A673 (cell line): ENCODE data around the gene SLC39A13. TPM values are rescaled to one million over a fixed set of nuclear protein-coding genes. Genes with fewer than 3 reads are reported as not detected.
A peak's percentile ranks its signal among the peaks of the same experiment; 100 is the strongest.

Source experiments
- BruUV-seq: library from RNA; stranded (reverse); fragments of 400-500 nt; replicated peaks from 2 replicates; lab custom pipeline; 2021; lab: Mats Ljungman, UMichigan
- CTCF ChIA-PET: fragments of 300-600 bp; sonication (Branson Sonifier 250); formaldehyde crosslinking; loops from one replicate; lab custom pipeline; 2022; ENCODE audit warnings: antibody characterized with exemption; lab: Charles Lee
- POLR2A ChIA-PET: fragments of 300-600 bp; sonication (Branson Sonifier 250); formaldehyde crosslinking; loops from one replicate; lab custom pipeline; 2022; ENCODE audit warnings: antibody characterized with exemption; ENCODE audit not compliant: low non-redundant PET; lab: Charles Lee
- DNase-seq: peaks from one replicate; pipeline ENCODE4 v3.0.0-alpha.2; 2015; ENCODE audit warnings: low spot score
- H3K27ac ChIP-seq: fragments of 200-600 bp; sonication (generic); 2 replicates; pipeline ENCODE4 v1.5.1; 2016; ENCODE audit warnings: mixed run types, low read depth, mild to moderate bottlenecking, mixed read lengths, antibody characterized with exemption, low read length; ENCODE audit not compliant: poor library complexity, severe bottlenecking
- H3K27me3 ChIP-seq: fragments of 200-600 bp; sonication (generic); replicated peaks from 2 replicates; pipeline ENCODE4 v1.6.1; 2017; ENCODE audit warnings: mixed run types, low read depth, mild to moderate bottlenecking, mixed read lengths, antibody characterized with exemption, low read length; ENCODE audit not compliant: insufficient read depth, poor library complexity
- H3K36me3 ChIP-seq: fragments of 200-600 bp; sonication (generic); 2 replicates; pipeline ENCODE4 v1.6.1; 2016; ENCODE audit warnings: mixed run types, mild to moderate bottlenecking, mixed read lengths, antibody characterized with exemption, low read length; ENCODE audit not compliant: insufficient read depth, poor library complexity, severe bottlenecking
- H3K4me1 ChIP-seq: fragments of 200-600 bp; sonication (generic); 2 replicates; pipeline ENCODE4 v1.6.1; 2017; ENCODE audit warnings: mixed run types, mild to moderate bottlenecking, mixed read lengths, antibody characterized with exemption, low read length; ENCODE audit not compliant: insufficient read depth, poor library complexity, severe bottlenecking
- H3K4me3 ChIP-seq: fragments of 200-600 bp; sonication (generic); 2 replicates; pipeline ENCODE4 v1.5.1; 2016; ENCODE audit warnings: low read depth, mixed run types, mild to moderate bottlenecking, mixed read lengths, low read length; ENCODE audit not compliant: poor library complexity, severe bottlenecking
- H3K9me3 ChIP-seq: fragments of 200-600 bp; sonication (generic); 2 replicates; pipeline ENCODE4 v1.6.1; 2016; ENCODE audit warnings: mixed run types, low read depth, mild to moderate bottlenecking, mixed read lengths, antibody characterized with exemption, low read length; ENCODE audit not compliant: poor library complexity, severe bottlenecking
- CTCF ChIP-seq: fragments of 300-800, 200-600 bp; sonication (generic); conservative IDR thresholded peaks from 2 replicates; pipeline ENCODE4 v1.5.1; 2017; ENCODE audit warnings: low read depth, mild to moderate bottlenecking, antibody characterized with exemption, low read length, moderate library complexity, mixed read lengths
- EZH2 ChIP-seq: fragments of 200-600 bp; sonication (generic); IDR thresholded peaks from 2 replicates; pipeline ENCODE4 v1.6.1; 2017; ENCODE audit warnings: borderline replicate concordance, low read depth, mild to moderate bottlenecking, mixed read lengths, antibody characterized with exemption, low read length; ENCODE audit not compliant: poor library complexity, severe bottlenecking
- intact Hi-C: fragments of 100-400 bp; cut with micrococcal nuclease; formaldehyde crosslinking; loops from one replicate; pipeline ENCODE4 v1.10.0; 2022; ENCODE audit not compliant: unreplicated experiment
- total RNA-seq: library from RNA; stranded (reverse); gene quantifications from 2 replicates; pipeline ENCODE4 v1.2.3, GENCODE V29; 2021

Gene SLC39A13
- total RNA-seq, 1 experiment from 2014 or later: 53.3 TPM

- intact Hi-C loops: no loop called here
- Histone ChIP-seq H3K27ac (no peak overlapping the region), H3K4me1 (peaks cover 30% of the 10 kb centered on the region), H3K4me3 (no peak overlapping the region), H3K27me3 (no peaks in the 10 kb centered on the region), H3K9me3 (no peaks in the 10 kb centered on the region), H3K36me3 (peaks cover 54% of the 10 kb centered on the region)
- BruUV-seq: no TSS peak
- ChIA-PET POLR2A (no interaction called here), CTCF (interaction anchor here (0.5 to 1.5 kb wide), 8 partner anchors 12 to 351 kb away, joined by 3 to 8 read pairs (median 4); no protein-coding TSS in a partner anchor)
- DNase-seq: peak; percentile 74
- TF ChIP-seq EZH2 (no peak), CTCF (peak; percentile 100)
Measured at GRCh38 chr11:47411884-47412746, 3.7 kb downstream of the SLC39A13 start.

- BruUV-seq: no TSS peak
- POLR2A ChIA-PET: no interaction called here
- Histone ChIP-seq H3K4me1 (peaks cover 25% of the 10 kb centered on the region), H3K27ac (no peak overlapping the region), H3K4me3 (no peak overlapping the region), H3K36me3 (peaks cover 67% of the 10 kb centered on the region), H3K9me3 (no peaks in the 10 kb centered on the region), H3K27me3 (no peaks in the 10 kb centered on the region)
- DNase-seq: no peak
- intact Hi-C loops: no loop called here
- CTCF ChIA-PET: no interaction called here
- TF ChIP-seq CTCF (no peak), EZH2 (no peak)
Measured at GRCh38 chr11:47413351-47413750, 5.0 kb downstream of the SLC39A13 start.

- Histone ChIP-seq H3K9me3 (no peaks in the 10 kb centered on the region), H3K36me3 (peaks cover 74% of the 10 kb centered on the region), H3K27ac (no peak overlapping the region), H3K27me3 (no peaks in the 10 kb centered on the region), H3K4me1 (peaks cover 22% of the 10 kb centered on the region), H3K4me3 (no peak overlapping the region)
- TF ChIP-seq EZH2: no peak
- no peak for TF ChIP-seq CTCF
- CTCF ChIA-PET: no interaction called here
- POLR2A ChIA-PET: no interaction called here
- intact Hi-C loops: no loop called here
- no TSS peak for BruUV-seq
- DNase-seq: no peak
Measured at GRCh38 chr11:47413908-47414684, 5.7 kb downstream of the SLC39A13 start.
